K562 (cell line): Measurements from ENCODE around the gene SEMA3G. TPM values are rescaled to one million over a fixed set of nuclear protein-coding genes. Genes with fewer than 3 reads are reported as not detected.

ENCODE experiments used
- ATAC-seq: fragments of 200-7000 bp; cut with Tn5 transposase; 3 replicates; pipeline ENCODE4 v1.9.1; 2020; ENCODE audit warnings: moderate library complexity
- BruUV-seq: library from RNA; stranded (reverse); fragments of 400-500 nt; replicated peaks from 2 replicates; lab custom pipeline; 2021; lab: Mats Ljungman, UMichigan
- CTCF ChIA-PET: fragments of 300-600 bp; formaldehyde crosslinking; extraction: SDS; loops from one replicate; lab custom pipeline; 2021; ENCODE audit warnings: low intra/inter-chr PET ratio; lab: Yijun Ruan, JAX
- POLR2A ChIA-PET: fragments of 300-600, 350-650 bp; sonication (Branson Sonifier 250); formaldehyde crosslinking; extraction: SDS; loops from one replicate; lab custom pipeline; 2021; ENCODE audit warnings: antibody characterized with exemption, inconsistent platforms; lab: Yijun Ruan, JAX
- DNase-seq, 4 experiments: peaks; one replicate each; pipeline versions ENCODE4 v3.0.0 to v3.0.0-alpha.2; 2011 to 2018; ENCODE audit warnings: low spot score in 3 of 4, mixed read lengths in 3 of 4; ENCODE audit errors: extremely low read depth in 1 of 4
- FAIRE-seq: peaks from 2 replicates; lab custom pipeline; 2011; peaks lifted over from hg19 to GRCh38; lab: Jason Lieb, UNC
- H2AFZ ChIP-seq: 2 replicates; pipeline ENCODE4 v1.6.0; 2011; ENCODE audit warnings: low read depth, low read length, control low read depth, inconsistent platforms
- H3K27ac ChIP-seq: fragments of 200-600 bp; 3 replicates; pipeline ENCODE4 v1.8.0; 2011; ENCODE audit warnings: low read depth, mild to moderate bottlenecking, control low read depth, inconsistent platforms, low read length, moderate library complexity, mixed read lengths; ENCODE audit errors: extremely low read depth
- H3K27me3 ChIP-seq, 2 experiments: fragments of 300-600 bp in 1 of 2; 2 replicates in 1 of 2; 3 replicates in 1 of 2; pipeline versions ENCODE4 v1.6.0 to v1.8.0; 2011; ENCODE audit warnings: inconsistent platforms in 2 of 2, low read length in 2 of 2, mild to moderate bottlenecking in 1 of 2, mixed read lengths in 1 of 2, moderate library complexity in 1 of 2; ENCODE audit not compliant: control insufficient read depth in 2 of 2, insufficient read depth in 2 of 2
- H3K36me3 ChIP-seq: fragments of 300-600 bp; 3 replicates; pipeline ENCODE4 v1.8.0; 2011; ENCODE audit warnings: mild to moderate bottlenecking, low read length, inconsistent platforms; ENCODE audit not compliant: control insufficient read depth, insufficient read depth
- H3K4me1 ChIP-seq, 2 experiments: fragments of 200-600 bp in 1 of 2; replicated peaks in 1 of 2; 2 replicates in 1 of 2; 3 replicates in 1 of 2; pipeline versions ENCODE4 v1.5.1 to v1.8.0; 2011; ENCODE audit warnings: inconsistent platforms in 2 of 2, low read length in 2 of 2, mild to moderate bottlenecking in 1 of 2, mixed read lengths in 1 of 2, moderate library complexity in 1 of 2; ENCODE audit not compliant: control insufficient read depth in 2 of 2, insufficient read depth in 2 of 2
- H3K4me2 ChIP-seq: 2 replicates; pipeline ENCODE4 v1.6.1; 2011; ENCODE audit warnings: low read length, control low read depth, inconsistent platforms, mixed read lengths; ENCODE audit not compliant: insufficient read depth
- H3K4me3 ChIP-seq: fragments of 200-600 bp; sonication (generic), shearing (Covaris generic); 2 replicates; pipeline ENCODE4 v1.5.1; 2016; ENCODE audit warnings: control low read depth, inconsistent platforms
- H3K79me2 ChIP-seq: fragments of 200-600 bp; 3 replicates; pipeline ENCODE4 v1.8.0; 2011; ENCODE audit warnings: low read length, inconsistent platforms; ENCODE audit not compliant: control insufficient read depth, insufficient read depth
- H3K9ac ChIP-seq, 2 experiments: 2 replicates each; pipeline versions ENCODE4 v1.6.0 to v1.6.1; 2011; ENCODE audit warnings: low read depth in 2 of 2, low read length in 2 of 2, control low read depth in 1 of 2, inconsistent platforms in 1 of 2, mild to moderate bottlenecking in 1 of 2, mixed read lengths in 1 of 2; ENCODE audit not compliant: insufficient read depth in 1 of 2
- H3K9me1 ChIP-seq: one replicate; pipeline ENCODE4 v1.6.0; 2011; ENCODE audit warnings: inconsistent platforms, mild to moderate bottlenecking, low read length, moderate library complexity; ENCODE audit not compliant: control insufficient read depth, insufficient read depth
- H3K9me3 ChIP-seq: replicated peaks from 2 replicates; pipeline ENCODE4 v1.5.1; 2011; ENCODE audit warnings: low read depth, low read length, inconsistent platforms; ENCODE audit not compliant: control insufficient read depth, insufficient read depth
- H4K20me1 ChIP-seq: replicated peaks from 2 replicates; pipeline ENCODE4 v1.6.1; 2011; ENCODE audit warnings: low read length, inconsistent platforms, mixed read lengths; ENCODE audit not compliant: control insufficient read depth, insufficient read depth
- CC2D1A ChIP-seq: fragments of 450-650 bp; IDR thresholded peaks from 2 replicates; pipeline ENCODE4 v1.6.1; 2017; ENCODE audit warnings: mild to moderate bottlenecking
- HIVEP1 ChIP-seq: fragments of 250-450 bp; sonication (Bioruptor Pico); IDR thresholded peaks from 2 replicates; pipeline ENCODE4 v1.4.0; 2020; ENCODE audit warnings: mild to moderate bottlenecking
- MYC ChIP-seq, 2 experiments: fragments of 250-450 bp in 1 of 2; sonication (Bioruptor Pico) in 1 of 2; IDR thresholded peaks; 2 replicates each; pipeline versions ENCODE4 v1.5.1 to v1.6.1; 2012 to 2021; ENCODE audit warnings: low read depth in 2 of 2, borderline replicate concordance in 1 of 2, improper control_type of control experiment in 1 of 2, low read length in 1 of 2, mild to moderate bottlenecking in 1 of 2, moderate library complexity in 1 of 2
- NFIX ChIP-seq: fragments of 250-450 bp; sonication (Bioruptor Pico); IDR thresholded peaks from 2 replicates; pipeline ENCODE4 v1.4.0; 2020; ENCODE audit warnings: low read depth, mild to moderate bottlenecking, moderate library complexity
- SMARCC2 ChIP-seq: fragments of 450-650 bp; IDR thresholded peaks from 2 replicates; pipeline ENCODE4 v1.6.1; 2017; ENCODE audit warnings: antibody characterized with exemption, moderate library complexity, mild to moderate bottlenecking, low read depth
- TEAD2 ChIP-seq: fragments of 450-650 bp; IDR thresholded peaks from 2 replicates; pipeline ENCODE4 v1.6.1; 2016; ENCODE audit warnings: missing genetic modification characterization, control low read depth, missing compliant biosample characterization
- WGBS: fragments of 100-300 bp; shearing (Covaris generic); methylation state at CpG from one replicate; pipeline ENCODE4 v1.1.6; 2016; ENCODE audit warnings: low coverage, mixed read lengths; ENCODE audit not compliant: insufficient coverage; ENCODE audit errors: missing lambda C conversion rate; 5-methylcytosine and 5-hydroxymethylcytosine counted together
- in situ Hi-C: fragments of 300-500 bp; cut with MboI; formaldehyde crosslinking; loops from 4 replicates; pipeline ENCODE4 v1.15.0; 2018; ENCODE audit warnings: inconsistent platforms, mixed read lengths
- intact Hi-C: fragments of 100-400 bp; cut with micrococcal nuclease; formaldehyde crosslinking; loops from 2 replicates; pipeline ENCODE4 v1.14.2; 2022
- polyA plus RNA-seq, 8 experiments: library from polyadenylated mRNA; depleted of rRNA in 4 of 8; stranded (reverse) in 5 of 8; unstranded in 3 of 8; fragments of >200 nt; fragmentation: Nextera tagmentation in 2 of 8; fragmentation: Illumina TruSeq in 1 of 8; extraction: Ambion mirVana in 2 of 8; extraction: Trizol in 1 of 8; gene quantifications; 2 replicates each; pipeline versions ENCODE4 v1.2.1 to v1.2.3, GENCODE V29; 2011 to 2014; ENCODE audit warnings: inconsistent platforms in 1 of 8, missing spikeins in 1 of 8
- total RNA-seq, 7 experiments: library from RNA; depleted of rRNA in 6 of 7; stranded (reverse); fragments of >200 nt in 6 of 7; fragmentation: Illumina TruSeq in 2 of 7; extraction: Trizol in 2 of 7; gene quantifications; 2 replicates each; pipeline versions ENCODE4 v1.2.1 to v1.2.3, GENCODE V29; 2011 to 2021; ENCODE audit warnings: low replicate concordance in 1 of 7
- TF ChIP-seq, protein P1 (sequence below): fragments of 450-650 bp; IDR thresholded peaks from 2 replicates; pipeline ENCODE4 v1.6.1; 2016; ENCODE audit warnings: antibody characterized with exemption
- TF ChIP-seq, protein P2 (sequence below): fragments of 450-650 bp; IDR thresholded peaks from 2 replicates; pipeline ENCODE4 v1.6.1; 2018; ENCODE audit not compliant: partially characterized antibody
- TF ChIP-seq, protein P3 (sequence below): sonication (generic); formaldehyde crosslinking; IDR thresholded peaks from 2 replicates; pipeline ENCODE4 v1.4.0; 2020; ENCODE audit warnings: mild to moderate bottlenecking, missing genetic modification reagents
- TF ChIP-seq, protein P4 (sequence below): IDR thresholded peaks from 2 replicates; pipeline ENCODE4 v1.6.1; 2011; ENCODE audit not compliant: insufficient read length; ENCODE audit errors: extremely low read depth

The SEMA3G gene
- total and polyA plus RNA-seq, 9 of the 15 experiments (the other 6 are each of a cell fraction or from before 2014, with no cell fraction given): 0.04 to 0.07 (median 0.05) TPM; not detected in 6

DNA sequence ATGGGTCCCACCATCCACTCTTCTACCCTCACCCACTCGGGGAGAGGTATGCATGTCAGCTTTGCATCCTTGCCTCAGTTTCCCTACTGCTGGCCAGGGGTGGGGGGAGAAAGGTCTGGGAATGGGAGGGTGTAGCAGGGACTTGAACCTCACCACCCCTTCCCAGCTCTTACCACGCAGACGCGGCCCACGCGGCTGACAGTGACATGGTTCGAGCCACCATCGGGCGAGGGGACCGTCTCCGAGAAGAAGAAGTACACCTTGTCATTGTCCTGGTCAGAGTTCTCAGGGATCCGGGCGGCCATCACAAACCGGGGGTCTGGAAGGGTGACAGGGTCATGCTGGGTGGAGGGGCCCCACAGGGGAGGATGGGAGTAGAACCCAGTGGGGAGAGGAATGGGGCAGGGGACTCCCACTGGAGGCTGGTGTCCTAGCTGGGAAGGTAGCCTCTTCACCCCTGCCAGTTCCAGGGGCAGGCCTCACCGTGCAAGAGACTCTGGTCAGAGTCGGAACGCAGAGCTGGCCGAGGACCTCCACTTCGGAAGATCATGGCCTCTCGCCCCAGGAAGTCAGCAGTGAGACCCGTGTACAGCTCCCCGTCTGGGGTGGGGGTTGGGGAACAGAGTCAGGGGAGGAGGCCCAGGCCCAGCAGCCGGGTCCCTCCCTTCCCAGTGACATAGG lies 3.7 kb downstream of the SEMA3G start:
- Histone ChIP-seq H3K27ac (no peak overlapping the region), H3K4me1 (peaks cover 0 to 28% of the 10 kb centered on the region in 2 experiments; a peak in 2 of 5 replicates), H2AFZ (no peak overlapping the region), H3K36me3 (no peaks in the 10 kb centered on the region), H3K27me3 (peaks cover 0 to 4% of the 10 kb centered on the region in 2 experiments; a peak in 1 of 5 replicates), H3K4me3 (no peak overlapping the region), H4K20me1 (no peaks in the 10 kb centered on the region), H3K9me1 (no peaks in the 10 kb centered on the region), H3K9me3 (no peaks in the 10 kb centered on the region), H3K9ac (no peak overlapping the region), H3K79me2 (no peaks in the 10 kb centered on the region), H3K4me2 (no peak overlapping the region)
- BruUV-seq: no TSS peak
- FAIRE-seq (no peak), ATAC-seq (no peak), DNase-seq (no peak)
- intact Hi-C loops (no loop called here), in situ Hi-C loops (loop anchor here (10.0 kb wide), 1 partner anchor 146 kb away; no protein-coding TSS in a partner anchor)
- ChIA-PET POLR2A (no interaction called here), CTCF (no interaction called here)
- WGBS: 71% methylated on average over 4 of the region's 23 CpGs
- TF ChIP-seq MYC (IDR thresholded peaks at IDR 0.05; ENCODE audit: low read depth, low read length): no peak
- no peak for TF ChIP-seq MYC (CRISPR knock-in tag; IDR thresholded peaks at IDR 0.05; ENCODE audit: borderline replicate concordance, low read depth)
- TF ChIP-seq, protein P1, sequence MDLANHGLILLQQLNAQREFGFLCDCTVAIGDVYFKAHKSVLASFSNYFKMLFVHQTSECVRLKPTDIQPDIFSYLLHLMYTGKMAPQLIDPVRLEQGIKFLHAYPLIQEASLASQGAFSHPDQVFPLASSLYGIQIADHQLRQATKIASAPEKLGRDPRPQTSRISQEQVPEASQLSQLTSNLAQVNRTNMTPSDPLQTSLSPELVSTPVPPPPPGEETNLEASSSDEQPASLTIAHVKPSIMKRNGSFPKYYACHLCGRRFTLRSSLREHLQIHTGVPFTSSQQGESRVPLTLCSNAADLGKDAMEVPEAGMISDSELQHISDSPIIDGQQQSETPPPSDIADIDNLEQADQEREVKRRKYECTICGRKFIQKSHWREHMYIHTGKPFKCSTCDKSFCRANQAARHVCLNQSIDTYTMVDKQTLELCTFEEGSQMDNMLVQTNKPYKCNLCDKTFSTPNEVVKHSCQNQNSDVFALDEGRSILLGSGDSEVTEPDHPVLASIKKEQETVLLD: no peak
- TF ChIP-seq, protein P2, sequence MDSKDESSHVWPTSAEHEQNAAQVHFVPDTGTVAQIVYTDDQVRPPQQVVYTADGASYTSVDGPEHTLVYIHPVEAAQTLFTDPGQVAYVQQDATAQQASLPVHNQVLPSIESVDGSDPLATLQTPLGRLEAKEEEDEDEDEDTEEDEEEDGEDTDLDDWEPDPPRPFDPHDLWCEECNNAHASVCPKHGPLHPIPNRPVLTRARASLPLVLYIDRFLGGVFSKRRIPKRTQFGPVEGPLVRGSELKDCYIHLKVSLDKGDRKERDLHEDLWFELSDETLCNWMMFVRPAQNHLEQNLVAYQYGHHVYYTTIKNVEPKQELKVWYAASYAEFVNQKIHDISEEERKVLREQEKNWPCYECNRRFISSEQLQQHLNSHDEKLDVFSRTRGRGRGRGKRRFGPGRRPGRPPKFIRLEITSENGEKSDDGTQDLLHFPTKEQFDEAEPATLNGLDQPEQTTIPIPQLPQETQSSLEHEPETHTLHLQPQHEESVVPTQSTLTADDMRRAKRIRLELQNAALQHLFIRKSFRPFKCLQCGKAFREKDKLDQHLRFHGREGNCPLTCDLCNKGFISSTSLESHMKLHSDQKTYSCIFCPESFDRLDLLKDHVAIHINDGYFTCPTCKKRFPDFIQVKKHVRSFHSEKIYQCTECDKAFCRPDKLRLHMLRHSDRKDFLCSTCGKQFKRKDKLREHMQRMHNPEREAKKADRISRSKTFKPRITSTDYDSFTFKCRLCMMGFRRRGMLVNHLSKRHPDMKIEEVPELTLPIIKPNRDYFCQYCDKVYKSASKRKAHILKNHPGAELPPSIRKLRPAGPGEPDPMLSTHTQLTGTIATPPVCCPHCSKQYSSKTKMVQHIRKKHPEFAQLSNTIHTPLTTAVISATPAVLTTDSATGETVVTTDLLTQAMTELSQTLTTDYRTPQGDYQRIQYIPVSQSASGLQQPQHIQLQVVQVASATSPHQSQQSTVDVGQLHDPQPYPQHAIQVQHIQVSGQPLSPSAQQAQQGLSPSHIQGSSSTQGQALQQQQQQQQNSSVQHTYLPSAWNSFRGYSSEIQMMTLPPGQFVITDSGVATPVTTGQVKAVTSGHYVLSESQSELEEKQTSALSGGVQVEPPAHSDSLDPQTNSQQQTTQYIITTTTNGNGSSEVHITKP: no peak
- no peak for TF ChIP-seq NFIX (CRISPR knock-in tag)
- no peak for TF ChIP-seq CC2D1A
- TF ChIP-seq SMARCC2: no peak
- no peak for TF ChIP-seq TEAD2 (tag)
- TF ChIP-seq, protein P3, sequence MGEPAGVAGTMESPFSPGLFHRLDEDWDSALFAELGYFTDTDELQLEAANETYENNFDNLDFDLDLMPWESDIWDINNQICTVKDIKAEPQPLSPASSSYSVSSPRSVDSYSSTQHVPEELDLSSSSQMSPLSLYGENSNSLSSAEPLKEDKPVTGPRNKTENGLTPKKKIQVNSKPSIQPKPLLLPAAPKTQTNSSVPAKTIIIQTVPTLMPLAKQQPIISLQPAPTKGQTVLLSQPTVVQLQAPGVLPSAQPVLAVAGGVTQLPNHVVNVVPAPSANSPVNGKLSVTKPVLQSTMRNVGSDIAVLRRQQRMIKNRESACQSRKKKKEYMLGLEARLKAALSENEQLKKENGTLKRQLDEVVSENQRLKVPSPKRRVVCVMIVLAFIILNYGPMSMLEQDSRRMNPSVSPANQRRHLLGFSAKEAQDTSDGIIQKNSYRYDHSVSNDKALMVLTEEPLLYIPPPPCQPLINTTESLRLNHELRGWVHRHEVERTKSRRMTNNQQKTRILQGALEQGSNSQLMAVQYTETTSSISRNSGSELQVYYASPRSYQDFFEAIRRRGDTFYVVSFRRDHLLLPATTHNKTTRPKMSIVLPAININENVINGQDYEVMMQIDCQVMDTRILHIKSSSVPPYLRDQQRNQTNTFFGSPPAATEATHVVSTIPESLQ (CRISPR knock-in tag): no peak
- no peak for TF ChIP-seq HIVEP1 (CRISPR knock-in tag)
- TF ChIP-seq, protein P4, sequence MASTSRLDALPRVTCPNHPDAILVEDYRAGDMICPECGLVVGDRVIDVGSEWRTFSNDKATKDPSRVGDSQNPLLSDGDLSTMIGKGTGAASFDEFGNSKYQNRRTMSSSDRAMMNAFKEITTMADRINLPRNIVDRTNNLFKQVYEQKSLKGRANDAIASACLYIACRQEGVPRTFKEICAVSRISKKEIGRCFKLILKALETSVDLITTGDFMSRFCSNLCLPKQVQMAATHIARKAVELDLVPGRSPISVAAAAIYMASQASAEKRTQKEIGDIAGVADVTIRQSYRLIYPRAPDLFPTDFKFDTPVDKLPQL: no peak
